ELF-1 (cell line): ENCODE data around the gene SLC25A45.

ENCODE experiments used
- DNase-seq: peaks from one replicate; pipeline ENCODE4 v3.0.0-alpha.2; 2016; ENCODE audit warnings: low read depth, low spot score

The SLC25A45 gene

DNA sequence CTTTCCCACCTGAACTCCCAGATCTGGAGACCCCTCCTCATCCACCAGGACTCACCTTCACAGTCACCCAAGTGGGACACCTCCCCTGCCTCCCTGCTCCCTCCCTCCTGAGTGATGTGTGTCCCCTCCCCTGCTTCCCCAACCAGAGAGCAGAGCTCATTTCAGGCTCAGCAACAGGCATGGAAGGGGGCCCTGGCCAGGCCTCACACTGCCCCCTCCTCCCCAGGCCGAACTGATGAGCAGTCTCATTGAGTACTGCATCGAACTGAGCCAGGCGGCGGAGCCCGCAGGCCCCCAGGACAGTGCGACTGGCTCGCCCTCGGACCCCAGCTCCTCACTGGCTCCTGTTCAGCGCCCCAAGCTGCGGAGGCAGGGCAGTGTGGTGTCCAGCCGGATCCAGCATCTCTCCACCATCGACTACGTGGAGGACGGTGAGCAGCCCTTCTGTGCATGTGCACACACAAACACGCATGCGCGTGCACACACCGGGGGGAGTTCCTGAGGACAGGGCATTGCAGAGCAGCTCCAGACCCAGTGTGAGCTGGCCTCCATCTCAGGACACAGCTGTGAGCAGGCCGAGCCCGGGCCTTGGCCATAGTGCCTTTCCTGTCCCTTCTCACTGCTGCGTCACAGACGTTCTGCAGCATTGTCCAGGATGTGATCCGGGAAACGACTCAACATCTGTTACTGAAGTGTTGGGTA lies 22.3 kb upstream of the SLC25A45 start:
- no peak for DNase-seq

GRCh38 chr11:65404210-65404609 lies 21.8 kb upstream of the SLC25A45 start:
- DNase-seq: no peak

GRCh38 chr11:65403607-65404121 lies 21.2 kb upstream of the SLC25A45 start:
- DNase-seq: no peak

DNA sequence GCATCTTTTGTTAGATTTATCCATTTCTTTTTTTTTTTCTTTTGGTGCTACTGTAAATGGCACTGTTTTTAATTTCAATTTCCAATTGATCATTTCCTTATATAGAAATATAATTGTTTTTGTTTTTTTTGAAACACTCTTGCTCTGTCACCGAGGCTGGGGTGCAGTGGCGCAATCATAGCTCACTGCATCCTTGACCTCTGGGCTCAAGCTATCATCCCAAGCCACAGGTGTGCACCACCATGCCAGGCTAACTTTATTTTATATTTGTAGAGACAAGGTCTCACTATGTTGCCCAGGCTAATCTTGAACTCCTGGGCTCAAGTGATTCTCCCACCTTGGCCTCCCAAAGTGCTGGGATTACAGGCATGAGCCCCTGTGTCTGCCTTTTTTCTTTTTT lies 20.3 kb upstream of the SLC25A45 start:
- DNase-seq: no peak

GRCh38 chr11:65401803-65402248 lies 19.4 kb upstream of the SLC25A45 start:
- DNase-seq: no peak

DNA sequence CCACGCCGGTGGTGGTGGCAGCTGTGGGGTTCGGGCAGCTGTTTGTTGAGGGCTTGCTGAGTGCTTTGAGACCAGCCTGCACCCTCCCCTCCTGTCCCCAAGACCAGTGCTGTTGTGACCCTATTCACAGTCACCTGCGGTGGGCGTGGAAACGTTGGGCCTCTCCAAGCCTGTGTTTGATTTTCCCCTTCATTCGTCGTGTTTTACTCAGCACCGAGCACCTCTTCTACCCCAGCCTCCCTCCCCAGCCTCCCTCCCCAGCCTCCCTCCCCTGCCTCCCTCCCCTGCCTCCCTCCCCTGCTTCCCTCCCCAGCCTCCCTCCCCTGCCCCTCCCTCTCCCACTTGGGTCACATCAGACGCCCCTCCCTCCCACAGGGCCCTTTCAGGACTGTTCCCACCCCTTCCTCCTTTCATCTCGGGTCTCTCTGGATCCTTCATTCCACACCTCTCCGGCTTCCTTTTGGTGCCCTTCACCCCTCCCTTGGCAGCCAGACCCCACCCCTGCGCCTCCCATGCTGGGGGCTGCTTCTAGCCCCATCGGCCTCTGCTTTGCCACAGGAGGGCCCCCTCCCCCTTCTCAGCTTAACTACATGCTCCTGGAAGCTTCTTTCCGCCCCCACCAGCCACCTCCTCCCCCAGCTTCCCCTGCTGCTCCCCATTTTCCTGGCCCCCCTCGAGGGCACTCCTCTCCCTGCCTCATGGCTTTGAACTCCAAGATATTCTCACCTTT lies 18.8 kb upstream of the SLC25A45 start:
- DNase-seq: no peak

DNA sequence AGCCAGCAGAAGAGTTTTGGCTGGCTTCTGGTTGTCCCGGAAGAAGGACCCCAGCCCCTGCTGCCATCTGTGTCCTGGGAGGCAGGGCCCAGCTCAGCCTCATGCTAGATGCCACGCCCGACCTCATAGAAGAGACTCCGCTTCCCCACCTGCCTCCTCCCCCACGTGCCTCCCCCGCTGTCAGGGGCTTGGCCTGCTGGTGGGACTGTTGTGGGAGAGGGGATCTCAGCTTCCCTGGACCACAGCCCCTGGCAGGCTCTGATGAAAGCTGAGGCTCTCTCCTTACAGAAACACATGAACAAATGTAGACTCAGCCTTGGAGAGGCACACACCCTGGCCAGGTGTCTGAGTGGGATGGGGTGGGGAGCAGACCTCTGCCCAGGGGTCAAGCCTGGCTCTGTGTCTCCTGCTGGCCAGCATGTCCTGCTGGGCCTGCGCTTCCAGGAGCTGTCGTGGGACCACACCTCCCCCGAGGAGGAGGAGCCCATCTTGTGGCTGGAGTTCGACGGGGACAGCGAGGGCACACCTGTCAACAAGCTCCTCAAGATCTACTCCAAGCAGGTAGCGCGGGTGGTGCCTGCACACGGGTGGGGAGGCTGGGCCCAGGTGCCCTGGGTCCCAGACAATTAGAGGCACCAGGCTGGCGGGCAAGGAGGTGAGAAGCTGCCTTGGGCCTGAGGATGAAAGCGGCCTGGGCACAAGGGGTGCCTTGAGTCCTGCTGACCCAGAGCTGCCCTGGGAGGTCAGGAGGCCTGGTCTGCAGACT lies 18.0 kb upstream of the SLC25A45 start:
- no peak for DNase-seq

DNA sequence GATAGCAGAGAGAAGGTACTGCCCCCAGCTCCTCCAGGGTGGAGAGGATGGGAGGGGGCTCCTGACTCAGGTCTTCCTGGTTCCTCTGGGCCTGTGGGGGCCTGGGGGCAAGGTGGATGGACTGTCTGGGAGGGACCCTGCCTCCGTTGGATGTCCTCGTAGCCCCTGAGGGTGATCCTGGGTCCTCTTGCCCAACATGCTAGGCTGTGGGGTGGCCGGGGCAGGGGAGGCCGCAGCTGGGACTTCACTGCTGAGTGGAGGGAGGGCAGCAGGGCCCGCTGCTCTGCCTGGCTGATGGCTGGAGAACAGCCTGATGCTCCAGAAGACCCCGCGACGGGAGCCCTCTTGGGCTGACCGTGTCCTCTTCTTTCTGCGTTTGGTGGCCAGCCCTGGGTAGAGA lies 17.4 kb upstream of the SLC25A45 start:
- DNase-seq: no peak

- DNase-seq: no peak
Measured at GRCh38 chr11:65399249-65399648, 16.8 kb upstream of the SLC25A45 start.

DNA sequence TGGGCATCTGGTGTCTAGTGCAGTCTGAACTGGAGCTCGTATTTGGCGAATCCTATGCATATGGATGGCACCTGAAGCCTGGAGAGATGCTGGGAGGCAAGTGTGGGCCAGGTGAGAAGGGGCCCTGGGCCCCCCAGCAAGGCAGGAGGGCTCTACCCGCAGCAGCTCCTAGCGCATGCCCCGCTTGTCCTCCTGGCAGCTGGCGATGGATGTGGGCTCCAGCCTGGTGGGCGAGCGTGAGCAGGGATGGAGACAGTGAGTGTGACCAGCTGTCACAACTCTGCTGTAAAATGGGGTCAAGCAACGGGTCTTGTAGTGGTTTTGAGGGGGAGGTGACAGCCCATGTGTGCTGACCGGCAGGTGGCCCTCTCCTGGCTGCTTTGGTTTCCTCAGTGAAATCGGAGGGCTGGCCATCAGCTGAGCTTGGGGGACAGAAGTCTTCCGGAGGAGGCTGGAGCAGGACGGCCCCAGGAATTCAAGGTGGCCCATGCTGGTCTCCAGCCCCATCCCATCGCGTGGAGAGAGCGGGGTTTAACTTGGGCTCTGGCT lies 16.0 kb upstream of the SLC25A45 start:
- DNase-seq: no peak

DNA sequence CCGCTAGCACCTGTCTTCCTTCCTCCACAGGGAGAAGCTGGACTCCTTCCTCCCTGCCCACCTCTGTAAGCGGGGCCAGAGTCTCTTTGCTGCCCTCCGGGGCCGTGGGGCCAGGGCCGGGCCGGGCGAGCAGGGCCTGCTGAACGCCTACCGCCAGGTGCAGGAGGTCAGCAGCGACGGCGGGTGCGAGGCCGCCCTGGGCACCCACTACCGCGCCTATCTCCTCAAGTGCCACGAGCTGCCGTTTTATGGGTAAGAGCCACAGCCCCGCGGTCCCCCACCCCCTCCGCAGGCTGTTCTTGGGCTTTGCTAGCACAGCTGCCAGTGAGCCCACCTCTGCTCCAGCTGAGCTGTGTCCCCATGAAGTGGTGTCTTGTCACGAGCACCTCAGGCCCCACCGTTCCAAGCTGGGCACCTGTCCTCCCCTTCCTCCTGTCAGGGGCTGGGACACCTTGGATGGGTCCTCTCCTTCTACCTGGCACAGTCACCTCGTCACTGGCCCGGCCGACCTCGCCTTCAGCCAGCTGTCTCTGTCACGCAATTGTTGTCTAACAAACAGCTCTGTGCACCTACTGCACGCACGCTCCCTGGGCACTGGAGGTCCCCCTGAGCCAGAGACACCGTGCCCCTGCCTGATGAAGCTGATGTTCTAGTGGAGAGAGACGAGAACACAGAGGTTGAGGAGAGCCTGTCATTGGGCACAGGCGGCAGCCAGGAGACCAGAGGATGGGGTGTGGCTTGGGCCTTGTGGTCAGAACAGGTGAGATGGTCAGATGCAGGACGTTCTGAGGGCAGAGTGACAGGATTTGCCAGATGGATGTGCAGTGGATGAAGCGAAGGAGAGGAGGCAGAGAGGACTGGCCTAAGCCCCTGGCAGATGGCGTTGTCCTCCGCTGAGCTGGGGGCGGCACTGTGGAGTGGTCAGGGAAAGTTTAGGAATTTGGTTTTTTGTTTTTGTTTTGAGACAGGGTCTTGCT lies 14.6 kb upstream of the SLC25A45 start:
- DNase-seq: no peak

- DNase-seq: no peak
Measured at GRCh38 chr11:65395961-65396530, 13.6 kb upstream of the SLC25A45 start.

GRCh38 chr11:65394125-65394536 lies 11.7 kb upstream of the SLC25A45 start:
- DNase-seq: no peak

DNA sequence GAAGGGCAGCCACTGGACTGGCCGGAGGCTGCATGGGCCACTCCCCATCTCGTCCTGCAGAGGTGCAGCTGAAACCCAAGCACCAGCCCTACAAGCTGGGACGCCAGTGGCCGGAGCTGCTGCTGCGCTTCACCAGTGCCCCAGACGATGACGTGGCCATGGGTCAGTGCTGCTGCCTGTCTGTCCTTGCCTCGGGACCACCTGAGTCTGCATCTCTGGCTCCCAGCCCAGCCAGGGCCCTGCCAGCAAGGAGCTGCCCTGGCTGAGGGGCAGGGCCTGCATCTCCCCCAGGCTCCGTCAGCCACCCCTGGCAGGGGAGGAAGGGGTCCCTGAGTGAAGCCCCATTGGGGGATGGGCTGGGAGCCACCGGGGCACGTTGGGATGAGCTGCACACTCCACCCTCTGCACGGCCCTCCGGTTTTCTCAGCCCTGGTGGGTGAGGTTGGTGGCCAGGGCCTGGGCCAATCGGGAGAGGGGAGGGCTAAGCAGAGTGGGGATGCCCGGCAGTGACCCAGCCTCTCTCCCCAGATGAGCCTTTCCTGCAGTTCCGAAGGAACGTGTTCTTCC lies 11.2 kb upstream of the SLC25A45 start:
- no peak for DNase-seq

DNA sequence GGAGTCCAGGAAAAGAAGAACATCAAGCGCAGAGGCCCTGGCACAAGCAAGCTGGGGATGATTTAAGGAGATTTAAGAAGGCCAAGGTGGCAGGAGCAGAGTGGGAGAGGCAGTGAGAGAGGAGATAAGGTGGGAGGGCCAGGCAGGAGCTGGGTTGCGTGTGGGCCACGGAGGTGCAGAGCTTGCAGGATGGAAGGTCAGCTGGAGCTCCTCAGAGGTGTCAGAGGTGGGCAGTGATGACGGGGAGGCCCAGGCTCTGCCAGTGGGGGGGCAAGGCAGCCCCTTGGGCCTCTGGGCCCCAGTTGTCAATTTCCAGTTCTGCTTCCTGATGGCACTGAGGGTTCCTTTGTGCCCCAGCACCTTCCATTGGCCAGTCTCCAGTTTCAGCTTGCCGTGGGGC lies 10.5 kb upstream of the SLC25A45 start:
- DNase-seq: no peak

GRCh38 chr11:65392186-65392829 lies 9.9 kb upstream of the SLC25A45 start:
- no peak for DNase-seq

DNA sequence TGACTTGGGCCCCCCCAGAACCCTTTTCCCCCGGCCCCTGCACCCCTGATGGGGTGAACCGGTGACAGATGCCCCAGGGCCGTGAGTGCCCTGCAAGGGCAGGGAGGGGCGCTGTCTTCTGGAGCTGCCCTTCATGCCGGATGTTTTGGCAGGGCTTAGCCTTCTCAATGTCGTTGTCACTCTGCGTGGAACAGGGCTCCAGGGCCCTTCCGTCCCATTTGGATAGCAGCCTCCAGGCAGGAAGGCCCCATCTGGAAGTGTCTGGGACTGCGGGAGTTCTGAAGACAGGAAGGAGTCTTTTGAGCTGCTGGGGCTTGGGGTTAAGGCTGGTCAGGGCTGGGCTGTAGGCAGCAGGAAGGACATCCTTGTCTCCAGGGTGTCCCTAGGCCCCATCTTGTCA lies 8.6 kb upstream of the SLC25A45 start:
- peak; percentile 50 for DNase-seq

GRCh38 chr11:65390099-65390941 lies 7.9 kb upstream of the SLC25A45 start:
- DNase-seq: no peak
